Measurements from ENCODE around the gene TLK2. TPM values are rescaled to one million over a fixed set of nuclear protein-coding genes. Genes with fewer than 3 reads are reported as not detected.
A peak's percentile ranks its signal among the peaks of the same experiment; 100 is the strongest.
"Not testable (repeated sequence)": the region's sequence is repeated elsewhere in the genome, so short reads cannot be mapped to it uniquely, and the experiment has no call there.

The TLK2 gene
- total RNA-seq: 34.5 TPM
- long read RNA-seq, transcript TLK2-208 (1 exons, 3,536 nt): minor isoform, 5 of 50 reads
- long read RNA-seq, transcript TLK2-203 (22 exons, 3,449 nt): major isoform, 11 of 50 reads
- long read RNA-seq, partial matches to known transcripts: 3 of 50 reads
- long read RNA-seq, other reads (novel, unspliced or antisense): 28 of 50 reads

DNA sequence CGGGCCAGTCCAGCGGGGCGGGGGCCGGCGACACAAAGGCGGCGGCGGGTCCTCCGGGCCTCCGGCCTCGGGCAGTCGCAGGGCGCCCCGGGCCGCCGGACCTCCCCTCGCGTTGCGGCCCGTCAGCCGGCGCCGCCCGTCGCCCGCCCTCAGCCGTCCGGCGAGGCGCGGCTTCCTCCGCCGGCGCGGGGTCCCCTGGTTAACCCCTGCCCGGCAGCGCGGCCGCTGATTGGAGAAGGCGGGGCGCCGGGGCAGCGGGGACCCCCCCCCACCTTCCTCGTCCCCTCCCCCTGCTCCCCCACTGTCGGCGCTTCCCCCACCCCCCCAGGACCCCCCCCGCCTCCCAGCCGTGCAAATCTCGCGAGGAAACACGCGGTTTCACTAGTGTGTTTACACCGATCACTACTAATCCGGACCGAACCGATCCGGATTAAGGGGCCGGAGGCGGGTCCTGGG is at the start of gene TLK2:
TSS of gene TLK2 (plus strand) at position 402 of the 456 bp plus-strand sequence. CDS start 2,301 bp downstream, outside the sequence.
- H3K36me3 ChIP-seq: peaks cover 4% of the 10 kb centered on the region
- peak; percentile 82 for DNase-seq
- H3K9me3 ChIP-seq (replicated peaks): no peaks in the 10 kb centered on the region
- peak within 1 kb of the TSS; percentile 83 for H3K4me3 ChIP-seq
- intact Hi-C loops (cut with micrococcal nuclease): no loop called here
- TF ChIP-seq, protein P1, sequence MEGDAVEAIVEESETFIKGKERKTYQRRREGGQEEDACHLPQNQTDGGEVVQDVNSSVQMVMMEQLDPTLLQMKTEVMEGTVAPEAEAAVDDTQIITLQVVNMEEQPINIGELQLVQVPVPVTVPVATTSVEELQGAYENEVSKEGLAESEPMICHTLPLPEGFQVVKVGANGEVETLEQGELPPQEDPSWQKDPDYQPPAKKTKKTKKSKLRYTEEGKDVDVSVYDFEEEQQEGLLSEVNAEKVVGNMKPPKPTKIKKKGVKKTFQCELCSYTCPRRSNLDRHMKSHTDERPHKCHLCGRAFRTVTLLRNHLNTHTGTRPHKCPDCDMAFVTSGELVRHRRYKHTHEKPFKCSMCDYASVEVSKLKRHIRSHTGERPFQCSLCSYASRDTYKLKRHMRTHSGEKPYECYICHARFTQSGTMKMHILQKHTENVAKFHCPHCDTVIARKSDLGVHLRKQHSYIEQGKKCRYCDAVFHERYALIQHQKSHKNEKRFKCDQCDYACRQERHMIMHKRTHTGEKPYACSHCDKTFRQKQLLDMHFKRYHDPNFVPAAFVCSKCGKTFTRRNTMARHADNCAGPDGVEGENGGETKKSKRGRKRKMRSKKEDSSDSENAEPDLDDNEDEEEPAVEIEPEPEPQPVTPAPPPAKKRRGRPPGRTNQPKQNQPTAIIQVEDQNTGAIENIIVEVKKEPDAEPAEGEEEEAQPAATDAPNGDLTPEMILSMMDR (IDR thresholded peaks at IDR 0.05; ENCODE audit: borderline replicate concordance): no peak
- H3K4me1 ChIP-seq: peaks cover 45% of the 10 kb centered on the region
- H3K27me3 ChIP-seq (ENCODE audit: low read depth): no peaks in the 10 kb centered on the region
- H3K27ac ChIP-seq (replicated peaks): peak within 1 kb of the TSS; percentile 93

DNA sequence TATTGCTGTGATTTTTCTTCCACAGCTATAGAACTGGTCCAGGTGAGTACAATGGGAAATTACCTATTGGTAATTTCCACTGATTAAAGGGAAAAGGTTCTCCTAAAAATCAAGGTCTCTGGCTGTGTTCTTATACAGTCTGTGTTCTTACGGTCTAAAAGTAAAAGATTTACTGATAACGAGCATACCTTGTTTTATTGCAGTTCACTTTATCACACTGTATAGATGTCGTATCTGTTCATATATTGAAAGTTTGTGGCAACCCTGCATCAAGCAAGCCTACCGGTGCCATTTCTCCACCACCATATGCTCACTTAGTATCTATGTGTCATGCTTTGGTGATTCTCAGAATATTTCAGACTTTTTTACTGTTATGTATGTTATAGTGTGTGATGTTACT is 43.4 kb upstream of the TLK2 start:
- H3K9me3 ChIP-seq (replicated peaks); H3K4me1 ChIP-seq; H3K27ac ChIP-seq (replicated peaks); H3K27me3 ChIP-seq (ENCODE audit: low read depth); H3K4me3 ChIP-seq; intact Hi-C loops (cut with micrococcal nuclease); DNase-seq: not testable (repeated sequence)
- peaks cover 50% of the 10 kb centered on the region for H3K36me3 ChIP-seq

DNA sequence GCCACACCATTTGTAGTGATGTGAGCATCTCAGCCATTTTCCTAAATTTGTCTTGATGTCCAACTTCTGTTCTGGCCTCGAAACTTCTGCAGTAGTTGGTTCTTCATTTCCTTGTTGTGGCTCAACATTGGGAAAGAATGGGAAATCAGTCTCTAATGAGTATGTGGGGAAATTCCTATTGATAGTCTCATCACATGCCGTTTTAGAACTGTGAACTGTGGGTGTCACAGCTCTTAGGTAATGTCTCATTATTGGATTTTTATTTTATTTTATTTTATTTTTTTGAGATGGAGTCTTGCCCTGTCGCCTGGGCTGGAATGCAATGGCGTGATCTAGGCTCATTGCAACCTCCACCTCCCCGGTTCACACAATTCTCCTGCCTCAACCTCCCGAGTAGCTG is 37.4 kb upstream of the TLK2 start:
- intact Hi-C loops (cut with micrococcal nuclease); H3K9me3 ChIP-seq (replicated peaks); H3K27ac ChIP-seq (replicated peaks); H3K27me3 ChIP-seq (ENCODE audit: low read depth); H3K4me3 ChIP-seq; DNase-seq; H3K4me1 ChIP-seq: not testable (repeated sequence)
- H3K36me3 ChIP-seq: peaks cover 74% of the 10 kb centered on the region

DNA sequence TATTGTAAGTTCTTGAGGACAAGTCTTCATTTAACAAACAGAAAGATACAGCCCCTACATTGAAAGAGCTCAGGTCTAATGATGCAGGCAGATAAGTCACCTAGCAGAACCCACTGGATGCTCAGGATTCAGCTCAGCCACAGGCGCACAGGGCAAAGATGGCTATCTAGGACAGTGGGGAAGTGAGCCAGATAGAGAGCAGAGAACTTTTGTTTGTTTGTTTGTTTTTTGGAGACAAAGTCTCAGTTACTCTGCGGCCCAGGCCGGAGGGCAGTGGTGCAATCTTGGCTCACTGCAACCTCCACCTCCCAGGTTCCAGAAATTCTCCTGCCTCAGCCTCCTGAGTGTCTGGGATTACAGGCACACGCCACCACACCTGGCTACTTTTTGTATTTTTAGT is 34.6 kb upstream of the TLK2 start:
- Histone ChIP-seq H3K9me3 (replicated peaks) (no peaks in the 10 kb centered on the region), H3K4me1 (no peaks in the 10 kb centered on the region), H3K4me3 (no peak overlapping the region), H3K27ac (replicated peaks) (no peak overlapping the region), H3K36me3 (peaks cover 89% of the 10 kb centered on the region), H3K27me3 (ENCODE audit: low read depth) (no peaks in the 10 kb centered on the region)
- intact Hi-C loops (cut with micrococcal nuclease): no loop called here
- DNase-seq: no peak
- TF ChIP-seq, protein P1 (IDR thresholded peaks at IDR 0.05; ENCODE audit: borderline replicate concordance): no peak

DNA sequence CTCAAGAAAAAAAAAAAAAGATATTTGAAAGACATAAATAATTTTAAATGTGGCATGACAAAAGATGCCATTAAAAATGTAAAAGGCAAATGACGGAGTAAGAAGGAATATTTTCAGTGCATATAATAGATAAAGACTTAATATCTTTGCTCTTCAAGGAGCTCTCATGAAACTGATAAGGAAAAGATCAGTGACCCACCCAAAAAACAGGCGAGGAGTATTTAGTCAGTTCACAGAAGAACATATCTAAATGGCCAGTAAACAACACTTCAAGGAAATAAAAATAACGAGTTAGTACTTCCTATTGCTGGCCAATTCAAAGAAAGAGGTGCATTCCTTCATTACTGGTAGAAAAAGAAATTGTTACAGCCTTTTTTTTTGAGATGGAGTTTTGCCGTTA is 32.8 kb upstream of the TLK2 start:
- H3K4me1 ChIP-seq; H3K4me3 ChIP-seq; H3K27me3 ChIP-seq (ENCODE audit: low read depth); H3K9me3 ChIP-seq (replicated peaks); H3K27ac ChIP-seq (replicated peaks); intact Hi-C loops (cut with micrococcal nuclease); DNase-seq: not testable (repeated sequence)
- H3K36me3 ChIP-seq: peaks cover 88% of the 10 kb centered on the region

DNA sequence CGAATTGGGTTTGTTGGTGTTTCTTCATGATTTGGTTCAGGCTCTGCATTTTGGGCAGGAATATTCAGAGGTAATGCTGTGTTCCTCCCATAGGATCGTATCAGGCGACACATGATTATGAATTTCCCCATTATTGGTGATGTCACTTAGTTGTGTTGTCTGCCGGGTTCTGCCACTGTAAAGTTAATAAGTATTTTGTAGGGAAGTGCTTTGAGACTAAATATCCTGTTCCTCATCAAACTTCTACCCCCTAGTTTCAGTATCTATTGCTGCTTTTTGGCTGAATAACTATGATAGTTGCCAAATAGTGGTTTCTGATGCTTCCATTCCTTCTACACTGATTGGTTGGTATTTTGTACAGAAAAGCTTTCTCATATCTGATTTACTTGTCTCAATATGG is 26.4 kb upstream of the TLK2 start:
- H3K4me1 ChIP-seq; H3K9me3 ChIP-seq (replicated peaks); H3K27me3 ChIP-seq (ENCODE audit: low read depth); DNase-seq; H3K27ac ChIP-seq (replicated peaks); intact Hi-C loops (cut with micrococcal nuclease); H3K4me3 ChIP-seq: not testable (repeated sequence)
- H3K36me3 ChIP-seq: peaks cover 27% of the 10 kb centered on the region

DNA sequence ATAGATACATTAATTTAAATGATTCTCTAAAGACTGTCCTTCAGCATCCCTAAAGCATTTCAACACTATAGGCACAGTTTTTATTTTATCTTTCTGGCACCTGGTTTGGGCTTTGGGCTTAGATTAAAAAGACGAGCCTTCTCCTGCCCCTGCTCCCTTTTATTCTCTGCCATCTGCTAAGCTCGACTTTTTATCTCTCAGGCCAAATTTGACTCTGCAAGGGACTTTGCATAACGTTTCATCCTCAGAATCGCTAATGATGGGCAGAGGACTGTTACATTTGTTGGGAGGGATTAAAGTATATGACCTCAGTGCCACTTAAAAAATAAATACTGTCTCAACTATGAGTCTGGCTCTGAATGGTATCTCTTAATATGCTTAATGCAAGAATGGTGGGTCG is 25.6 kb upstream of the TLK2 start:
- H3K4me3 ChIP-seq; H3K9me3 ChIP-seq (replicated peaks); H3K27me3 ChIP-seq (ENCODE audit: low read depth); H3K27ac ChIP-seq (replicated peaks); DNase-seq; intact Hi-C loops (cut with micrococcal nuclease); H3K4me1 ChIP-seq: not testable (repeated sequence)
- H3K36me3 ChIP-seq: peaks cover 18% of the 10 kb centered on the region

DNA sequence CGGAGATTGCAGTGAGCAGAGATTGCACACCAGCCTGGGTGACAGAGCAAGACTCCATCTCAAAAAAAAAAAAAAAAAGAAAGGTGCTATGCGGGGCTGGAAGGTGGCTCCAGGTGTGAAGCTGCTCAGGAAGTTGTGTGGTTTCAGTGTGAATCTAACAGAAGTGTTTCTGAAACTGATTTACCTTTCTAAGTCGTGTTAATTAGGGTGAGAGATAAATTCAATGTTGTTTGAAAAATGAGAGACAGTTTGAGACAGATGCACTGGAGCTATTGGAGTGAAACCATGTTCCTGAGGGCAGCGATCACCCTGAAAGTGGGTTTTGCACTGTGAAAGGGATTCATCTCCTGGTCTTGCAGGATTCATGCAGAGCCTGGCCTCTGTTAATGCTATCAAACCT is 25.0 kb upstream of the TLK2 start:
- H3K4me1 ChIP-seq; H3K9me3 ChIP-seq (replicated peaks); H3K27me3 ChIP-seq (ENCODE audit: low read depth); intact Hi-C loops (cut with micrococcal nuclease); DNase-seq; H3K27ac ChIP-seq (replicated peaks); H3K4me3 ChIP-seq: not testable (repeated sequence)
- peaks cover 12% of the 10 kb centered on the region for H3K36me3 ChIP-seq

DNA sequence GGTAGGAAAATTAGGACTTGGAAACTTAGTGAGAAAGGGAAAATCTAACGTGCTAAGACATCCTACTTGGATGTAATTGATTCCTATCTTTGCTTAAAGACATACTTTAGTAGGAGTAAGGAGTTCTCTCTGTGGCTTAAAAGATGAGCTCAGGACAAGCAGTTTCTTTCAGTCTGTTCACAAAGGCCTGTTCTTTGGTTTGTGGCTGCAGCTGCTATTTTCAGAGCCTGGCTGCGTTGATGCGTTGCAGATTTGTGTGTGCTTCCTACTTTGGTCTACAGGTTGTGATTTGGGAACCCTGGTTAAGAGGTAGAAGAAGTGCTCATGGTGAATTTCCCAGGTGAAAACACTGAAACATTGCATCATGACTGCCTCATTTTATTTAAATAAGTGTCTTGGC is 24.5 kb upstream of the TLK2 start:
- DNase-seq; H3K27ac ChIP-seq (replicated peaks); H3K4me3 ChIP-seq; H3K27me3 ChIP-seq (ENCODE audit: low read depth); H3K9me3 ChIP-seq (replicated peaks); intact Hi-C loops (cut with micrococcal nuclease); H3K36me3 ChIP-seq; H3K4me1 ChIP-seq: not testable (repeated sequence)

All from left ventricle myocardium inferior (tissue), 1 donor.